Fibroblast of pulmonary artery (primary cell): Measurements from ENCODE around the gene NEDD9.

Experiments
- DNase-seq: peaks from one replicate; pipeline ENCODE4 v3.0.0-alpha.2; 2010; ENCODE audit warnings: low read depth
- H3K4me3 ChIP-seq: replicated peaks from 2 replicates; pipeline ENCODE4 v1.5.1; 2011; ENCODE audit warnings: low read depth, mild to moderate bottlenecking, control low read depth, low read length, moderate library complexity
- CTCF ChIP-seq: IDR thresholded peaks from 2 replicates; pipeline ENCODE4 v1.5.1; 2011; ENCODE audit warnings: mild to moderate bottlenecking, control low read depth, low read length, inconsistent platforms; ENCODE audit errors: missing control alignments

NEDD9 gene

GRCh38 chr6:11197175-11197536 is 35.3 kb downstream of the NEDD9 start:
- DNase-seq = peak; percentile 79
- TF ChIP-seq CTCF = no peak
- H3K4me3 ChIP-seq = no peak overlapping the region

- no peak for DNase-seq
- no peak overlapping the region for H3K4me3 ChIP-seq
- no peak for TF ChIP-seq CTCF
Observed at GRCh38 chr6:11196511-11197174, 35.8 kb downstream of the NEDD9 start.

- H3K4me3 ChIP-seq = no peak overlapping the region
- TF ChIP-seq CTCF = no peak
- peak; percentile 90 for DNase-seq
Observed at GRCh38 chr6:11194356-11195218, 37.9 kb downstream of the NEDD9 start.

- TF ChIP-seq CTCF = no peak
- H3K4me3 ChIP-seq = no peak overlapping the region
- no peak for DNase-seq
Observed at GRCh38 chr6:11193434-11193833, 39.0 kb downstream of the NEDD9 start.

GRCh38 chr6:11192167-11192566 is 40.3 kb downstream of the NEDD9 start:
- no peak for DNase-seq
- TF ChIP-seq CTCF = no peak

GRCh38 chr6:11190625-11191245 is 41.7 kb downstream of the NEDD9 start:
- no peak for TF ChIP-seq CTCF
- no peak overlapping the region for H3K4me3 ChIP-seq
- no peak for DNase-seq

More at GRCh38 chr6:11192167-11192566, 40.3 kb downstream of the NEDD9 start:
- no peak overlapping the region for H3K4me3 ChIP-seq
